GM13976 (cell line): Measurements from ENCODE around the gene ZNF518A.
A peak's percentile ranks its signal among the peaks of the same experiment; 100 is the strongest.

Source experiments
- DNase-seq: peaks from one replicate; pipeline ENCODE4 v3.0.0; 2012; ENCODE audit warnings: low spot score
- in situ Hi-C: fragments of 300-500 bp; cut with MboI; formaldehyde crosslinking; loops from one replicate; pipeline ENCODE4 v1.12.0; 2022; ENCODE audit warnings: low sequenced_read_pairs, mixed read lengths, inconsistent platforms; ENCODE audit not compliant: unreplicated experiment
- TF ChIP-seq, protein P1 (sequence below): IDR thresholded peaks from 2 replicates; pipeline ENCODE4 v1.5.1; 2012; ENCODE audit warnings: borderline replicate concordance, mild to moderate bottlenecking; ENCODE audit not compliant: insufficient read depth; ENCODE audit errors: extremely low read depth, missing control alignments, control extremely low read depth

Gene ZNF518A

GRCh38 chr10:96133135-96133534 is 3.0 kb downstream of the ZNF518A start:
- DNase-seq = no peak
- TF ChIP-seq, protein P1, sequence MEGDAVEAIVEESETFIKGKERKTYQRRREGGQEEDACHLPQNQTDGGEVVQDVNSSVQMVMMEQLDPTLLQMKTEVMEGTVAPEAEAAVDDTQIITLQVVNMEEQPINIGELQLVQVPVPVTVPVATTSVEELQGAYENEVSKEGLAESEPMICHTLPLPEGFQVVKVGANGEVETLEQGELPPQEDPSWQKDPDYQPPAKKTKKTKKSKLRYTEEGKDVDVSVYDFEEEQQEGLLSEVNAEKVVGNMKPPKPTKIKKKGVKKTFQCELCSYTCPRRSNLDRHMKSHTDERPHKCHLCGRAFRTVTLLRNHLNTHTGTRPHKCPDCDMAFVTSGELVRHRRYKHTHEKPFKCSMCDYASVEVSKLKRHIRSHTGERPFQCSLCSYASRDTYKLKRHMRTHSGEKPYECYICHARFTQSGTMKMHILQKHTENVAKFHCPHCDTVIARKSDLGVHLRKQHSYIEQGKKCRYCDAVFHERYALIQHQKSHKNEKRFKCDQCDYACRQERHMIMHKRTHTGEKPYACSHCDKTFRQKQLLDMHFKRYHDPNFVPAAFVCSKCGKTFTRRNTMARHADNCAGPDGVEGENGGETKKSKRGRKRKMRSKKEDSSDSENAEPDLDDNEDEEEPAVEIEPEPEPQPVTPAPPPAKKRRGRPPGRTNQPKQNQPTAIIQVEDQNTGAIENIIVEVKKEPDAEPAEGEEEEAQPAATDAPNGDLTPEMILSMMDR = no peak
- in situ Hi-C loops = no loop called here

DNA sequence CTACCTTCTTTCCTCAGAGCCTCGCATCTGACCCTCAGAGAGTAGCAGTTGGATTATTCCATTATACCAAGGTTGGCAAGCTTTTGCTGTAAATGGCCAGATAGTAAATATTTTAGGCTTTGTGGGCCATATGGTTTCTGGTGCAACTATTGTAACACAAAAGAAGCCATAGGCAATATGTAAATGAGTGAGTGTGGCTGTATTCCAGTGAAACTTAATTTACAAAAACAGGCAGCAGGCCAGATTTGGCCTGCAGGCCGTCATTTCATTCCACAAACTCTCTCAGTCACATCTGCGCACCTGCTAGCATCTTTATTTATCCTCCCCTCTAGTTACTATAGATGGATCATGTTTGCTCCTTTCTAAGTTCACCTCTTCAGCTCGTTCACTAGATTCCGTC is 6.7 kb downstream of the ZNF518A start:
- TF ChIP-seq, protein P1 = no peak
- DNase-seq = no peak
- in situ Hi-C loops = no loop called here

DNA sequence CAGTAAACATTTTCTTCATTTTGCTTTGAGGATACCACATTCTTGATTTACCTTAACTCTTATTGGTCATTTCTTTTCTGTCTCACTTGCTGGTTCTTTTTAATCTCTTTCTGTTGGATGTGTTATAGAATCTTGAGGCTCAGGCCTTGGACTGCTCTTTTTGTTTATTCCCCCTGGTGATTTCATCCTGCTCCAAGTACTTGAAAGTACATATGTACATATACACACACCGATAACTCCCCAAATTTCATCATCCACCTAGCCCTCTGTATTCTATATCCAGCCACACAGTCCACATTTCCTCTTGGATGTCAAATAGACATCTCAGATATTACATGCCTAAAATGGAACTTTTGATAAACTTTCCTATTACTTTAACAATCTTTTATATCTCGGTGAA is 7.5 kb downstream of the ZNF518A start:
- no peak for DNase-seq
- TF ChIP-seq, protein P1 = no peak
- in situ Hi-C loops = no loop called here

- in situ Hi-C loops = no loop called here
- peak; percentile 69 for DNase-seq
- TF ChIP-seq, protein P1 = no peak
These were observed 8.0 kb downstream of the ZNF518A start for GRCh38 chr10:96138102-96138501.

- no peak for DNase-seq
- TF ChIP-seq, protein P1 = no peak
- in situ Hi-C loops = no loop called here
These were observed 22.3 kb downstream of the ZNF518A start for GRCh38 chr10:96152437-96152836.

GRCh38 chr10:96153070-96153469 is 23.0 kb downstream of the ZNF518A start:
- TF ChIP-seq, protein P1 = no peak
- in situ Hi-C loops = no loop called here
- no peak for DNase-seq

- DNase-seq = no peak
- in situ Hi-C loops = no loop called here
- TF ChIP-seq, protein P1 = no peak
These were observed 35.6 kb downstream of the ZNF518A start for GRCh38 chr10:96165726-96166125.
